GM19239 (cell line): ENCODE results near the gene CHPF2.

Experiments
- DNase-seq: peaks from one replicate; pipeline ENCODE4 v3.0.0; 2011; ENCODE audit warnings: low spot score; ENCODE audit not compliant: insufficient read length
- FAIRE-seq: peaks from 2 replicates; lab custom pipeline; 2011; peaks lifted over from hg19 to GRCh38; lab: Jason Lieb, UNC

CHPF2 gene, protein sequence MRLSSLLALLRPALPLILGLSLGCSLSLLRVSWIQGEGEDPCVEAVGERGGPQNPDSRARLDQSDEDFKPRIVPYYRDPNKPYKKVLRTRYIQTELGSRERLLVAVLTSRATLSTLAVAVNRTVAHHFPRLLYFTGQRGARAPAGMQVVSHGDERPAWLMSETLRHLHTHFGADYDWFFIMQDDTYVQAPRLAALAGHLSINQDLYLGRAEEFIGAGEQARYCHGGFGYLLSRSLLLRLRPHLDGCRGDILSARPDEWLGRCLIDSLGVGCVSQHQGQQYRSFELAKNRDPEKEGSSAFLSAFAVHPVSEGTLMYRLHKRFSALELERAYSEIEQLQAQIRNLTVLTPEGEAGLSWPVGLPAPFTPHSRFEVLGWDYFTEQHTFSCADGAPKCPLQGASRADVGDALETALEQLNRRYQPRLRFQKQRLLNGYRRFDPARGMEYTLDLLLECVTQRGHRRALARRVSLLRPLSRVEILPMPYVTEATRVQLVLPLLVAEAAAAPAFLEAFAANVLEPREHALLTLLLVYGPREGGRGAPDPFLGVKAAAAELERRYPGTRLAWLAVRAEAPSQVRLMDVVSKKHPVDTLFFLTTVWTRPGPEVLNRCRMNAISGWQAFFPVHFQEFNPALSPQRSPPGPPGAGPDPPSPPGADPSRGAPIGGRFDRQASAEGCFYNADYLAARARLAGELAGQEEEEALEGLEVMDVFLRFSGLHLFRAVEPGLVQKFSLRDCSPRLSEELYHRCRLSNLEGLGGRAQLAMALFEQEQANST

DNA sequence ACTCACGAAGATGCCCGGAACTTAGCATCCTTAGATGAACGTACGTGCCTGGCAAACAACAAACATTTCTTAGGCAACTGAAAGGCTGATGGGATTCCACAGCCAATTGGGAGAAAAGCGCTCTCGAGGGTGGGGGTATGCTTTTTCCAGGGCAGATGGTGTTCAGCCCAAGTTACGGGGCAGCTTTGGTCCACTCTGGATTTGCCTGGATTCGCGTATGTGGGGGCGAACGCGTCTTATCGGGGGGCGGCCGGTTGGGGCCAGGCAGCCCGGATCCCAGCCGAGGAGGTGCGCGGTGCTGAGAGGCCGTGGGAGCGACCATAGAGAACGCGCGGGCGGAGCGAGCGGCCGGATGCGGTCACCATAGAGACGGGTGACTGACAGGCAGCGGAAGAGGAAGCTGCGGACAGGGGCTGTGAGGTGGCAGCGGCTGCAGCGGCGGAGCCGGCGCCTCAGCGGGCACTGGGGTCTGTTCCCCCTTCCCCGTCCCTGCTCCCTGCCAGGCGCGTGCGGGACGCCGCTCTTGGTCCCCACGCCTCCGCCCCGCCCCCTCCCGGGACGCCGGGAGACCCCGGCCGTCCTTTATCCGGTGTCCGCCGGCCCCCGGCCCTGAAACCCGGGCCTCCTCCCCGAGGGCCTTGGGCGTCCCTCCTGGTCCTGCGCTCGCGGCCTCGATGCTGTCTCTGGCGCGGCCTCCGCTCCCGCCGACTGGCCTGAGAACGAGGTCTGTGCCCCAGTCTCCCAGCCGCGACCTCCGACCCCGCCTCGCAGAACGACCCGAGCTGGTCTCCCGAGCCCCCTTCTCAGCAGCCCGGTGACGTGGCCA is at the start of gene CHPF2:
TSS of gene CHPF2 (plus strand) at position 393 of the 826 bp plus-strand sequence. CDS start 1,529 bp downstream, outside the sequence.
- FAIRE-seq (peak; percentile 68), DNase-seq (peak; percentile 96)

DNA sequence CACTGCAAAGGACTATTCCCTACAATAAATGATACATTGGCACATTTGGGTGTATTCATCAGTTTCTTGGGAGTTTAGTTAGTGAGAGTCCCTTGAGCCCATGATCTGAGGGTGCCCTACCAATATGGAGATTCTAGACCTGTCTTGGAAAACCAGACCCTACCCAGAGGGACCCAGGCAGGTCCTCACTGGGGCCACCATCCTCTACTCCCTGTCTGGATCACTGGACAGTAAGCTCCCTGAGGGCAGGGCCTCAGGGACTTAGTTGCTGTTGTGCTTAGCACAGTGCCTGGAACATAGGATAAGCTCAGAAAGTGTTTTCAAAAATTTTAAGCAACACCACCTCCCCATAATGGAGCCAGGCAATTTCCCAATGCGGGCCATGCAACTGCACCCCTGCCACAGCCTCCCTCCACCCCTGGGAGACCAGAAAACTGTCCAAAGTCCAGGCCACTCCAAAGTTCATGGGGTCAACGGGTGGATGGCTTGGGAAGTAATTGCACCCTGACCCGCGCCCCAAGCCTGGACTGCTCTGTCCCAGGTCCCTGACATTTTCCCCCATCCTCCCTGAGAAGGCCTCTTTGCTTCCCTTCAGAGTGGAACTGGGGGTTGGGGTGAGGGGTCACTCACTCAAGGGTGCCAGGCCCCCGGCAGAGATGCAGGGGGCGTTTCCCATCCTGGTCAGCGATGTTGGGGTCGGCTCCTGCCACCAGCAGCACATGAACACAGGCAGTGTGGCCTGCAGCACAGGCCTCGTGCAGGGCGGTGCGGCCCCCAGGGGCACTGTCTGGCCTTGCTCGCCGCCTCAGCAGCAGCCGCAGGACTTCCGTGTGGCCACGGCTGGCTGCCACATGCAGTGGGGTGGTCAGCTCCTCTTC is 46.3 kb upstream of the CHPF2 start:
- no peak for DNase-seq
- FAIRE-seq: no peak

DNA sequence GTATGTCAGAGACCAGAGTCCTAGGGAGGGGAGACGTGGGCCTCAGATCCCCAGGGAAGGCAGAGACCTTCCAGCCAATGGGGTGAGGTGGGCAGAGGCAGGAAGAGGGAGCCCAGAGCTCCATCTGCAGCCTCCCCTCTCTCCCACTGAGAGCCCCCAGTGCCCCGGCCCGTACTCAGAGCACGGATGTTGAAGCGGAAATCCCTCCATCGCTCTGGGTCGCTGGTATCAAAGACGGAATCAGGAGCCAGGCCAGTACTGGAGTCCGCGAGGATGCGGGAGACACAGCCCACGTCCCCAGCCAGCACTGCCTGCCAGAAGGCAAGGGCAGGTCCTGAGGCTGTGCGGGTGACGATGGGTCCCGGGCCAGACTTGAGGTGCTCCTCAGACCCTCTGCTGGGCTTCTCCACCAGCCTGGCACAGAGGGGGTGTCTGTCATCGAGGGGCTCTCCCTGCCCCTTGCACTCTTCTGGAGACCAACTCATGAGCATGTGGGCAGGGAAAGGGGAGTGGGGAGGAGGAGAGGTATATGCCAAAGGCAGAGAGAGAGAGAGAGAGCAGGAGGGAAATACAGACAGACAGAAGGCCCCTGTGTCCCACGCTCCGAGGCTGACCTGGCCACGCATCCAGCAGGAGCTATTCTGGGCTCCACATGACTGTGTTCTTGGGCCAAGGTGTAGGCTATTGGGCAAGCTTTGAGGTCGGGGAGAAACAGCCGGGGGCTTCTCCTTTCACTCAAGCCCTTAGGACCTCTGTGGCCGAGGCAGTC is 45.5 kb upstream of the CHPF2 start, which contains the start of gene ASB10:
TSS of gene ASB10 (minus strand) at position 611 of the 769 bp plus-strand sequence. CDS start at position 491, 120 bp downstream.
- FAIRE-seq (no peak), DNase-seq (no peak)

DNA sequence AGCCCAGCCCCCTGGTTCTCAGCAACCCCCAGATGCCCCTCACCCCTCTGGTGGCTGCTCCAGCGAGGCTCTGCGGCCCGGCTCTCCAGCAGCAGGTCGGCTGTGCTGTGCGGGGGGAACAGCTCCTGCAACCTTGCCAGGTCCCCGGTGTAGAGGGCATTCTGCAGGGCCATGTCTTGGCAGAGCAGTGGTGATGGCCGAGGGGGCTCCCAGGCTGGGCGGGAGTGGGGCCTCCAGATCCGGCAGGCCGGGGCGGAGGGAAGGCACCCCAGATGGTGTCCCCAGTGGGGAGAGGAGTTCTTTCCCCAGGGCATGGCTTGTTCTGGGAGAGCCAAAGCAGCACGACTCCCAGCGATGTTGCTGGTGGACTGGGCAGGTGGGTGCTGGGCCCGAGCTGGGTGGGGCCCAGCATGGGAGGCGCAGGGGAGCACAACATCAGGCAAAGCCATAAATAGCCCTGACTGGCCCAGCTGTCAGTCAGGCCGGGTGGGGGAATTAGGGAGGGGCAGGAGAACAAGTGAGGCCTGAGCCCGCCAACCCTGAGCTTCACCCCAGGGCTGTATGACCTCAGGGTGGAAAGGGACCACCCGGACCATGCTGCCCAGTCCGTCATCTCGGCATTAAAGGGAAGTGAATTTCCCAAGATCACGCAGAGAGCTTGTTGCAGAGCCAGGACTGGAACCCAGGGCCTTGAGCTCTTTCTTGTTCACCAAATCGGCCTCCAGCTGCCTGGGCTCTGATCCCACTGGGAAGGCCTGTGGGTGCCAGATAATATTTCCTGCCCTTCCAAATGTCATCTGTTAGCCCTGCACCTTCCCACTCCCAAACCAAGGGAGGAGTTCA is 44.7 kb upstream of the CHPF2 start:
- DNase-seq: no peak

DNA sequence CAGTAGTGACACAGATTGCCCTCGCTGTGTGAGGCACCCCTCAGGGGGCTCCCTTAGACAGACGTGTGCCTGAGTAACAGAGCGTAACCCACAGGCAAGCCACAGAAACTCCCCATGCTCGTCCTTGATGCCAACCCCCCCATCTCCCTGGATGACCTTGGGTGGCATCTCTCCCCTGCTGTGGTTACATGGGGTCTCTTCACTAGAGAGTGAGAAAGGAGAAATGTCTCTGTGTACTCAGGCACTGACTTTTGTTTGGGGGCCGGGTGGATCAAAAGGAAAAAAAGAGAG is 44.1 kb upstream of the CHPF2 start:
- FAIRE-seq (no peak), DNase-seq (no peak)

More for the DNA sequence above, 44.7 kb upstream of the CHPF2 start:
- FAIRE-seq: no peak

DNA sequence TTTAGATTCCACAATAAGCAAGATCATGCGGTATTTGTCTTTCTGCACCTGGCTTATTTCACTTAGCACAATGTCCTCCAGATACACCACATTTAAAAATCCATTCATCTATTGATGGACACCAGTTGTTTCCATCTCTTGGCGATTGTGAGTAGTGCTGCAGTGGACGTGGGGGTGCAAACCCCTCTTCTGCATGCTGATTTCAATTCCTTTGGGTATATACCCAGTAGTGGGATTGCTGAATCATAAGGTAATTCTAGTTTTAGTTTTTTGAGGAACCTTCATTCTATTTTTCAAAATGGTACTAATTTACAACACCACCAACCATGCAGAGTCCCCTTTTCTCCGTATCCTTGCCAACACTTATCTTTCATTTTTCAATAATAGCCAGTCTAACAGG is 43.2 kb upstream of the CHPF2 start:
- DNase-seq (no peak), FAIRE-seq (no peak)

DNA sequence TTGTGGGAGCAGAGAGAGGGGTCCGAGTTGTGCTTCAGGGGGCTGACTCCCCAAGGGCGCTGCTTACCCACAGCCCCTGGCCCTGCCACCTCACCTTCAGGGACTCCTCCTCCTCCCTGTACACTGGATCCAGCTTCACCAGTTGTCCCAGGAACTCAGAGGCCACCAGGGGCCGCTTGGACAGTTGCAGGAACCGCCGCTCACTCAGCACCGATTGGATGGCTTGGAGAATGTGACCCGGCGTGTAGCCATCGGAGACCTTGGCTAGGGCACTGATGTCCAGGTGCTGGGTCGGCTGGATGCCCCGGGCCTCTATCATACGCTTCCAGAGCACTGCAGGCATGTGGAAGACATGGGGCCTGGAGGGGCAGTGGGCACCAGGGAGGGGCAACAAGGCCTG is 40.7 kb upstream of the CHPF2 start:
- FAIRE-seq (no peak), DNase-seq (no peak)

DNA sequence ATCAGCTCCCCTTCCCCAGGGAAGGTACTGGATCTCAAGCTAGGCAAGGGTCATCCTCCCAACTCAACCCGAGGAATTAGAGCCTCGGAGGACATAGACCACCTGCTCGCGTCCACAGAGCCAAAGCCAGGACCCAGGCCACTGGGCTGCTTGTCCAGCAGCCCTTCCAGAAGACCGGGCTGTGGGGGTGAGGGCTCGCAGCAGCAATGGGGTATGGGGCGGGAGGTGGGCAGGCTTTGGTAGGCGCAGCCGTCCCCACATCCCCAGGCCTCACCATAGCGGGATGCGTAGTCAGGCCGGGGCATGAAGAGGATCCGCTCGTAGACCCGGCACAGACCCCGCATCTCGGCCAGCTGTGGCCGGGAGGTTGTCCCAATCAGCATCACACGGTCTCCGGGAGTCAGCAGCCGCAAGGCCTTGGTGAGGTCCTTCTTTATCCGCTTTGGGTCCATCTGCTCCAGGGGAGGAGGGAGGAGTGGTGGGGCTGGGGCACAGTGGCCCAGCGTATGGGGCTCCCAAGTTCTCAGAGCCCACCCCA is 40.2 kb upstream of the CHPF2 start:
- no peak for DNase-seq
- FAIRE-seq: no peak

DNA sequence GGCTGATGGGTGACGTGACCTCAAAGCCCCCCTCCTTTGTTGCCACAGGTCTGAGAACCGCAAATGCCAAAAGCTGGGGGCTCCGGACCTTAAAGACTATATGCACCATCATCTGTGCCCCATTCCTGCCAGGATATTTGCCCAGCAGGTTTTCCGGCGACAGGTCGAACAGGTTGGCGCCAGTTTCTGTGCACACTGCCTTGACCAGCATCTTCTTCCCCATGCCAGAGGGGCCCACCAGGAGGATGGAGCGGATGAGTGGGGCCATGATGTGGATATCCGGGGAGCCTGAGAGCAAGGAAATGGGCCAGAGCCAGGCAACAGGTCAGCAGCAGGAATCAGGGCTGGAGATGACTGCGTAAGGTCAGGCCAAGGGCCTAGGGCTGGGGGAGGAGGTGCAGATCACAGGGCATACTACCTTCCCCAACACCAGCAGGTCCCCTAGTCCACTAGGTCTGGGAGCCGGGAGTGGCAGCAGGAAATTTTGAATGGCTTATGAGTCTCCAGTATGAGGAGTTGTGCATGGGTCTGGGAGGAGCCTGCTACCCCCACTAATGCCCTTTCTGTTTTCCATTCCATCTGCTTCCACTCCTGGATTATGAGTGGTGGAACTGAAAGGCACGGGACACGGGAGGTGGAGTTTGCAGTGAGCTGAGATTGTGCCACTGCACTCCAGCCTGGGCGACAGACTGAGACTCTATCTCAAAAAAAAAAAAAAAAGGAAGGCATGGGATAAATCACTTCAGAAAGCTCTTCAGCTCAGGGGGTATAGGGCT is 38.9 kb upstream of the CHPF2 start:
- no peak for DNase-seq
- no peak for FAIRE-seq

DNA sequence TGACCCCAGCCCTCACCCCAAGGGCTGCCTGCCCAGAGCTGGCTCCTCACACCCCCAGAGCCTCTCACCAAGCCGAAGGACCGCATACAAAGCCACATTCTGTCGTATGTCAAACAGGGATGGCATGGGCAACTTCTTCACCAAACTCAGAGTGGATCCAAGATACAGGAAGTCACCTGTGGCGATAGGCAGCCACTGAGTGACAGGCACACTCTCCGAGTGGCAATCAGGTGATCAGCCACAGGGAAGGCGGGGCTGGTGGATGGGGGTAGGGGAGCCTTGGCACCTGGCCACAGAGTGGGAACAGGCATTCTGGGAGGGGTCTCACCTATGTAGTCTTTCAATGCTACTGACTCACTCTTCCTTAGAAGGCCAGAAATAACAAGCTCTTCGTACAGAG is 38.1 kb upstream of the CHPF2 start:
- FAIRE-seq: no peak
- DNase-seq: no peak

DNA sequence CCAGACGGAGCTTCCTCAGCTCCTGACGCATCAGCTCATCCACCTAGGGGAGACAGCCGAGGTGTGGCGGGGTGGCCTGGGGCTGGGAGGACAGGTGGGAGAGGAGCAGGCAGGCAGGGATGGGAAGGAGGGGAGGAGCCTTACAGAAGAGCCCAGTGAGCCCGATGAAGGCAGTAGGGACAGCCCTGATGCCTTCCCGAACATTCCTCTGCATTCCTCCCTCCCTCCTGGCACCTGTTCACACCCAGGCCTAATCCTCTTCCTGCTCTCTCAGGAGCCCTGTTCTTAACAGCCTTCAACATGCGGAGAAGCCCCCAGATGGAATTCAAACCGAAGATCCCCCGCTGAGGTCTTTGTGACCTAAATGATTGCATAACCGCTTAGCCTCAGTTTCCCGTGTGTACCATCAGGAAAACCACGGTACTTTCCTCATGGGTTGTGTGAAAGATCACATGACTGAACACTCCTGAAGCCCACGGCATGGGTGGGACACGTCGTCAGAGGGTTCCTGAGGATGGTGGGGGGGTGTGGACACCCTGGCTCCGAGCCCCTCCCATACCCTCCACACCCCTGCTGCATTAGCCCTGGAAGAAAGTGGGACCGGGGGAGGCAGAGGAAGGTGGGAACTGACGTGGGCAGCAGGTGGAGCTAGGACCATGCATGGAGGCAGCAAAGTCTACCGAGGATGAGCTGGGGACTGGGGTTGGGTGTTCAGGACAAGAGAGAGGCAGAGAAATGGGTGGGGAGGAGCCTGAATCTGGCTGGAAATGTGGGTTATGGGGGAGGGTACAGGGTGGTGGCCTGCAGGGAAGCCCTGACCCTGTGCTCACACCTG is 36.5 kb upstream of the CHPF2 start:
- DNase-seq (no peak), FAIRE-seq (no peak)

DNA sequence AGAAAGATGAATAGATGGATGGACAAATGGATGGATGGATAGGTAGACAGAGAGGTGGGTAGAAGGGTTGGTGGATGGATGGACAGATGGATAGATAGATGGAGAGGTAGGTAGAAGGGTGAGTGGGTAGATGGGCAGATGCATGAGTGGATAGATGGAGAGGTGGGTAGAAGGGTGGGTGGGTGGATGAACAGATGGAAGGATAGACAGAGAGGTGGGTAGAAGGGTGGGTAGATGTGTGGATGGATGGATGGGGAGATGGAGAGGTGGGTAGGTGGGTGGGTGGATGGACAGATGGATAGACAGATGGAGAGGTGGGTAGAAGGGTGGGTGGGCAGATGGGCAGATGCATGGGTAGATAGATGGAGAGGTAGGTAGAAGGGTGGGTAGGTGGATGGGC is 34.4 kb upstream of the CHPF2 start:
- FAIRE-seq: no peak
- no peak for DNase-seq

DNA sequence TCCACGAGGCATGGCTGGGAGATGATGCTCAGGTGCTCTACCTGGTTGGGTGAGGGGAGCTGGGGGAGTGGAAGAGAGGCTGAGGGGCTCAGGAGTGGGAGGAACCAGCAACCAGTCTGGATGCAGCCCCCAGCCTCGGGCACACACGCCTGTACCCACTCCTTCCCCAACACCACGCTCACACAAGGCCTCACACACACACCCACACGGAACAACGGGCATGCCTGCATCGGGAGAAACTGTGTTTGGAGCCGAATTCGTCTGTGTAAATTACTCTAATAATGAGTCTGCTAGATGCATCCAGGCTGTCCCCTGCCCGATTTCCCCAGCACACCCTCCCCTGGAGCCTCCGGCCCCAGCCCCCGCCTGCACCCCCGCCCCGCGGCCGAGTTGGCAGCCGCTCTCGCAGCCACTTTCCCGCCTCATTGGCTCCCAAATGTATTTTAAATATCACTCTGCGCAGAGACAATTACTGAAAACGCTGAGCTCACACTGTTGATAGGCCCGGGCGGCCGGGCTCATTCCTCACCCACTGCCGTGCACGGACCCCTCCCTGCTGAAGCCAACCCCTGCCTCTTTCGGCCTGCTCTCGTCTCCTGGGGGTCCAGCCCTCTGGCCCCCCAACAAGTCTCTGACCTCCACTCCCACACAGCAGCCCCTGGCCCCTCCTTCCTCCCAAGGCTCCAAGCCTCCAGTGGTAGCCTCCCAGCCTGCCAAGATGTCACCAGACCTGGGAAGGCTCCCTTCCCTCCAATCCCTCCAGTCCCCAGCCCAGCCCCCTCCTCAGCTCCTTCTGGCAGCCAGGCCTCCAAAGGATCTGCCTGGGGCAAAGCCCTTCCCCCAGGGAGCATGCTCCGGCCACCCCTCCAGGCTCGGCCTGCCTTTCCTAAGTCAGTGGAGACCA is 33.1 kb upstream of the CHPF2 start:
- FAIRE-seq: no peak
- DNase-seq: no peak

DNA sequence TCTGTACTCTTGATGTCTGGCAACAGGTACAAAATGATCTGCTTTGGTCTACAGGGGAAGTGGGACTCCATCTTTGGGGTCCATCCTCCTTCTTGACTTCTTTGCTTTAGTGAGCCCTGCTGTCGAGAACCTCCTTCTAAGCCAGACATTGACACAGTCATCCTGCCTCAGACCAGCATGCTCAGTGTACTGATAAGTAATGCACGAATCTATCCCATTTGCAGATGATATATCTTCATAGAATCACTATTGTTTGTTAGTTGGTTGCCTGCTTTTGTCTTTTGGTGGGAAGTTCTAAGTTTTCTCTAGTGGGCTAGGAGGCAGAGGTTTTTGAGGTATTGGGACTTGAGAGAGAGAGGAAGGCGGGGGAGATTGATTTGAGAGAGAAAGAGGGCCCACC is 30.9 kb upstream of the CHPF2 start:
- no peak for DNase-seq

DNA sequence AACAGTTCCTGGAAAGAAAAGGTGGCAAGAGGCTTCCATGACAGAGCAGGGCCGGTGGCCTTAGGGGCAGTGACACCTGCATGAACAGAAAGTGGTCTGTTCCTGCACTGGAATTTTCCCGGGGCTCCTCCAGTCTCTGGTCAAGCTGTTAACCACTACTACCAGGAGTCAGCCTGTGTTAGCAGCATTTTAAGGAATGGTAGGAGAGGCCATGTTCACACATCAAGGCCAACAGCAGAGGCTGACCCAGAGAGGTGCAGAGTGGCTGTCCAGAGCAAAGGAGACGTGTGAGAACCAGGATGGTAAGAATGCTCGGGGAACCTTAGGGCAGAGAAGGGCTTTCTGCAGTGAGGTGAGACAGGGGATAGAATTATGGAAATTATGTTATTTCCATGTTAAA is 30.5 kb upstream of the CHPF2 start:
- DNase-seq (no peak), FAIRE-seq (no peak)

More for the DNA sequence above, 30.9 kb upstream of the CHPF2 start:
- FAIRE-seq: no peak
